Activated CD4-positive, alpha-beta T cell treated with anti-CD3 and anti-CD28 coated beads, Interleukin-2, amount 50 U/mL, for 48 hours (primary cell): ENCODE data around the gene SPIN1.
A peak's percentile ranks its signal among the peaks of the same experiment; 100 is the strongest.
"Not testable (repeated sequence)": the region's sequence is repeated elsewhere in the genome, so short reads cannot be mapped to it uniquely, and the experiment has no call there.

Experiments
- DNase-seq, 2 experiments: peaks; one replicate each; pipeline ENCODE4 v3.0.0-alpha.2; 2020

SPIN1 gene

DNA sequence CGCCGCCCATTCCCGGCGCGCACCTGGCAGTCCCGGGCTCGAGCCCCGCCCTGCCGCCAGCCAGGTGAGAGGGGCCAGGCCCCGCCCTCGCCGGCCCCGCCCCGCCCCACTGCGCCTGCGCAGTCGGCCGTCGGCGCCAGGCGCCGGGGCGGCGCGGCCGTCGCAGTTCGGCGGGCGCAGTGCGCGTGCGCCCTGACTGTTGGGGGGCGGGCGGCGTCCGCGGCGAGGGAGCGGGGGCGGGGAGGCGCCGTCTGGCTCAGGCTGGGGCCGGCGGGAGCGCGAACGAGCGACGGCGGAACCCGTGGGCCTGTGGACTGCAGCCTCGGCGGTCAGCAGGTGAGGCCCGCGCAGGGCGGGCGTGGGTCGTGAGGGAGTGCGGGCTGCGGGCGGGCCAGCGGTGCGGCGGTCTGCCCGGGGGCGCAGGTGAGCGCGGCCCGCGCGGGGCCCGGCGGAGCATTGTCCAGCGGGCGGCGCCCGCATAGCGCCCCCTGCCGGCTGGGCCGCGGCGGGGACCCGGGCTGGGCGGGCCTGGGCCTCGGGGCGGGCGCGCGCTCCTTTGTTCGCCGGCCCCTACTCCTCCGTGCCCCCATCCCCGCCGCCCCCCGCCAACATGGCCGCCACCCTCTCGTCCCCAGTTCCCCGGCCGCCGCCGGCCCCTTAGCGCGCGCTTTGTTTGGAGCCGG is at the start of gene SPIN1:
Gene SPIN1 (plus strand): TSS at position 242 of the 683 bp plus-strand sequence. CDS start 38,096 bp downstream, outside the sequence.
- peak; percentile 79 to 80 for DNase-seq

DNA sequence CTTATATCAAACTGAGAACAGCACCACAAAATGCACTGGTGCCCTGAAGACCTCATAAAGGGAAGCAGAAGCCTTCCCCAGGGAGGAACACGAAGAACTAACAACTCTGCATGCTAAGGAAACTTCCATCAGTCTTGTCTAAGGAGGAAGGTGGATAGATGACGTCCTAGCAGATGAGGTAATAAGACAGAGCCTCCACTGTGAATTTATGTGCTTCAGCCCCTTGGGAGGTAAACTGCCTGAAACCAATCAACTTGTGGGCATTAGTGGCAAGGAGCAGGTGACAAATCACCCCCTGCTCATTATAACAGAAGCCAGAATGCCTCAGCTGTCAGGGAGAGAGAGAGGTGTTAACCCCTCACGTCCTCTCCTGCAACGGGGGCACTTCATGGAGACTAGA is 48.9 kb upstream of the SPIN1 start:
- no peak for DNase-seq

DNA sequence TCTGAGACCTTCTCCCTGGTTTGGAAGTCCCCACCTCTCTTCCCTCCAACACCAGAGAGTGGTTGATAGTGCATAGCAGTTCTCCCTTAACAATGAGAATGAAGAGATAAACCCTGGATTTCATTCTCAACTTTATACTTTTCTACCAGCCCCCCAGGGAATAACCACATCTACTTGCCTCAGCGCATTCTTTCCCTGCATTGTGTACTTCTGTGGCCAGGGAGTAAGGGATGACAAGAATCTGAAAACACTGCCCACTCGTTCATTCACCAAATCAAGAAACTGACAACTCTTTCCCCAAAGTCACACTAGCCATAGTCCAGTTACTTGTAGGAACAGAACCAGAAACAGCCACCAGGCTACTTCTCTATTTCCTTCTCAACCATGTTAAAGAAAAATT is 46.0 kb upstream of the SPIN1 start:
- DNase-seq, result no peak

DNA sequence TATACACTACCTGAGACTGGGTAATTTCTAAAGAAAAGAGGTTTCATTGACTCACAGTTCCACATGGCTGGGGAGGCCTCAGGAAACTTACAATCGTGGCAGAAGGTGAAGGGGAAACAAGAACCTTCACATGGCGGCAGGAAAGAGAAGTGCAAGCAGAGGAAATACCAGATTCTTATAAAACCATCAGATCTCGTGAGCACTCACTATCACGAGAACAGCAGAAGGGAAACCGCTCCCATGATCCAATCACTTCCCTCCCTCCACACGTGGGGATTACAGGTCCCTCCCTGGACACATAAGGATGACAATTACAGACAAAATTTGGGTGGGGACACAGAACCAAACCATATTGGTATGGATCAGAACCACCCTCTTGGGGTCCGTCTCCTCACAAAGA is 44.2 kb upstream of the SPIN1 start:
- peak in 1 of 2 experiments; percentile 8 for DNase-seq

DNA sequence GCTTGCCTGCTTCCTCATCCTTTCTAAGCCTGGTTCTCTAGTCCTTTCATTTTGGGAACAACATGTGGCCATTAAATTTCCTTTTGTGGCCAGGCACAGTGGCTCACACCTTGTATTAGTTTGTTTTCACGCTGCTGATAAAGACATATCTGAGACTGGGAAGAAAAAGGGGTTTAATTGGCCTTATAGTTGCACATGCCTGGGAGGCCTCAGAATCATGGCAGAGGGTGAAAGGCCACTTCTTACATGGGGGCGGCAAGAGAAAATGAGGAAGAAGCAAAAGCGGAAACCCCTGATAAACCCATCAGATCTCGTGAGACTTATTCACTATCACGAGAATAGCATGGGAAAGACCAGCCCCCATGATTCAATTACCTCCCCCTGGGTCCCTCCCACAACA is 37.9 kb upstream of the SPIN1 start:
- DNase-seq, result not testable (repeated sequence)

DNA sequence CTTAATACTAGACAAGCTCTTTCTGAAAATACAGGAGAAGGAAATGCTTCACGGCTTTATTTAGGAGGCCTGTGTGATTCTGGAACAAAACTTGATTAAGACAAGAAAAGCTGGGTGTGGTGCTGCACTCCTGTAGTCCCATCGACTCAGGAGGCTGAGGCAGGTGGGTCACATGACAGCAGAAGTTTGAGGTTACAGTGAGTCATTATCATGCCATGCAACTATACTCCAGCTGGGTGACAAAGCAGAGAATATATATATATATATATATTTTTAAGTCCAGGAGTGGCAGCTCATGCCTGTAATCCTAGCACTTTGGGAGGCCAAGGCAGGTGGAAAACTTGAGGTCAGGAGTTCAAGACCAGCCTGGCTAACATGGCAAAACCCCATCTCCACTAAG is 33.1 kb upstream of the SPIN1 start:
- no peak for DNase-seq

DNA sequence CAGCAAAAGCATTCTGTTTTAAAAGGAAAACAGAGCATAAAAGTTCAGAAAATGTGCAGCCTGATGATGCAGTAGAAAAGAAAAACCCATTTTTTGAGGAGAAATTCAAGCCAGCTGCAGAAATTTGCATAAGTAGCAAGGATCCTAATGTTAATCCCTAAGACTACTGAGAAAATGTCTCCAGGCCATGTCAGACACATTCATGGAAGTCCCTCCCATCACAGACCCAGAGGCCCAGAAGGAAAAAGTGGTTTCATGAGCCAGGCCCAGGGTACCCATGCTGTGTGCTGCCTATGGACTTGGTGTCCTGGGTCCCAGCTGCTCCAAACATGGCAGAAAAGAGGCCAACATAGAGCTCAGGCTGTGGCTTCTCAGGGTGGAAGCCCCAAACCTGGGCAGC is 31.0 kb upstream of the SPIN1 start:
- not testable (repeated sequence) for DNase-seq

DNA sequence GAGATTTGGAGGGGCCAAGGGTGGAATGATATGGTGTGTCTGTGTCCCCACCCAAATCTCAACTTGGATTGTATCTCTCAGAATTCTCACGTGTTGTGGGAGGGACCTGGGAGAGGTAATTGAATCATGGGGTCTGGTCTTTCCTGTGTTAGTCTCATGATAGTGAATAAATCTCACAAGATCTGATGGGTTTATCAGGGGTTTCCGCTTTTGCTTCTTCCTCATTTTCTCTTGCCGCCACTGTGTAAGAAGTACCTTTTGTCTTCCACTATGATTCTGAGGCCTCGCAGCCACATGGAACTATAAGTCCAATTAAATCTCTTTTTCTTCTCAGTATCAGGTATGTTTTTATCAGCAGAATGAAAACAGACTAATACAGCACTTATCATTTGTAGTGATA is 29.5 kb upstream of the SPIN1 start:
- DNase-seq, result no peak

DNA sequence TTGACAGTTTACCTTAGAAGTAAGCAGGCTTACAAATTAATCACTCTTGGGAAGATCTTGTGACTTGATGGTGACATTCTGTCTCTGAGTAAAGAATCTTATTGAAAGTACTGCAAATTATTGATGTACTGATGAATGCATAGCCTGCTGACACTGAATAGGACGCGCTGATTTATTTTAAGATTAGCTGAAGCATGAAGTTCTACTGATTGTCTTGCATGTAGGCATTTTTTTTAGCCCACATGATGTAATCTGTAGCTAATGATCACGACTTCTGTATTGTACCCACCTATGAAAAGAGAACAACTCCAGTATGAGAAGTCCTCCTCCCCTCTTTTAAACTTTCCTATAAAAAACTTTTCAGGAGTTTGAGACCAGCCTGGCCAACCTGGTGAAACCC is 28.3 kb upstream of the SPIN1 start:
- DNase-seq, result no peak

DNA sequence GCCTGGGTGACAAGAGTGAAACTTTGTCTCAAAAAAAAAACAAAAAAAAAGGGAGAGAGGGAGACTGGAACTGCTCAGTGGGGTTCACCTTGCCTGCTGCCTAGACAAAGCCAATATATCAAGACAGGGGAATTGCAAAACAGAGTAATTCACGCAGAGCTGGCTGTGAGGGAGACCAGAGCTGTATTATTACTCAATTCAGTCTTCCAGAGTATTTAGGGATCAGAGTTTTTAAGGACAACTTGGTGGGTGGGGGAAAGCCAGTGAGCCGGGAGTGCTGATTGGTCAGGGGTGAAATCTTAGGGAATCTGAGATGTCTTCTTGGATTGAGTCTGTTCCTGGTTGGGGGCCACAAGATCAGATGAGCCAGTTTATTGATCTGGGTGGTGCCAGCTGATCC is 25.6 kb upstream of the SPIN1 start:
- no peak for DNase-seq

DNA sequence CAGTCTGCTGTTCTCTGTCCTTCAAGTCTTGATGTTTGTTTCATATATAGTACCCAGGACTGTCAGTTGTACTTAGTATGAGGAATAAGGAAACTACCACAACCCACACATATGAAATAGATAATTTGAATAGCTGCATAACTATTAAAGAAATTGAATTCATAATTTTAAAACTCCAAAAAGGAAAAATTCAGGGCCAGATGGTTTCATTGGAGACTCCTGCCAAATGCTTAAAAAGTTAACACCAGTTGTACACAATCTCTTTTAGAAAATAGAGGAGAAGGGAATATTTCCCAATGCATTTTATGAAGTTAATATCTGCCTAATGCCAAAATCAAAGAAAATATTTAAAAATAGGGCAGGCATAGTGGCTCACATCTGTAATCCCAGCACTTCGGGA is 24.6 kb upstream of the SPIN1 start:
- no peak for DNase-seq

DNA sequence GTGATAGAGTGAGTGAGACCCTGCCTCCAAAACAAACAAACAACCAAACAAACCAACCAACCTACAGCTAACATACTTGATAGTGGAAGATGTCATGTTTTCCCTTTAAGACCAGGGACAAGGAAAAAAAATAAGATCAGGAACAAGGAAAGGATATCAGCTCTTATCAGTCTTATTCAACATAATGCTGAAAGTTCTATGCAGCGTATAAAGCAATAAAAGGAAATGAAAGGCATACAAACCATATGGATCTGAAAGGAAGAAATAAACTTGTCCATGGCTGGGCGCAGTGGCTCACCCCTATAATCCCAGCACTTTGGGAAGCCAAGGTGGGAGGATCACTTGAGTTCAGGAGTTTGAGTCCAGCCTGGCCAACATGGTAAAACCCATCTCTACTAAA is 23.5 kb upstream of the SPIN1 start:
- no peak for DNase-seq

DNA sequence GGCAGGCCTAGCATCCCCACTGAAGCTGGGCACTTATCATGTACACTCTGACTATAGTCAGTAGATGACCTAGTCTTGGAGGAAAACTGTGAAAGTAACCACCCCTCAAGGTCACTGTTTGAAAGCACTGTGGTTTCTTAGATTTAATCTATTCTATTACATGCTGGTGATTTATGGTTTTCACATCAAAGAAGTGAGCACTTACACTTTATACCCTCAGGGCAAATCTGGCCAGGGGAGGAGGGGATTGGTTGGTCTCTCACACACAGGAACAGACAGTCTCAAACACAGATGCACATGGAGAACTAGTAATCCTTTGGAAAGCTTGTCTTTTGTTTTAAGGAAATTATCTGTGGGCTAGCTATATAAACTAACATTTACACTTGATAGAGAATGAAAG is 17.9 kb upstream of the SPIN1 start:
- no peak for DNase-seq

DNA sequence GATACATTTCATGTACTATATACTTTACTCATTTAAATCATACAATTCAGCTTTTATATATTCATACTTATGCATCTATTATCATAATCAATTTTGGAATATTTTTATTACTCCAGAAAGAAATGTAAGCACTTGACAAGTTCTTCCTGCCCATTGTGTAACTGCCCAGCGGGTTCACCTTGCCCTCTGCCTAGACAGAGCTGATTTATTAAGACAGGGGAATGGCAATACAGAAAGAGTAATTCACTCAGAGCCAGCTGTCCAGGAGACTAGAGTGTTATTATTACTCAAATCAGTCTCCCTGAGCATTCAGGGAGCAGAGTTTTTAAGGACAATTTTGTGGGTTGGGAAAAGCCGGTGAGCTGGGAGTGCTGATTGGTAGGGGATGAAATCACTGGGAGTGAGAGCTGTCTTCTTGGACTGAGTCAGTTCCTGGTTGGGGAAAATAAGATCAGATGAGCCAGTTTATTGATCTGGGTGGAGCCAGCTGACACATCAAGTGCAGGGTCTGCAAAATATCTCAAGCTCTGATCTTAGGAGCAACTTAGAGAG is 16.1 kb upstream of the SPIN1 start:
- no peak for DNase-seq

DNA sequence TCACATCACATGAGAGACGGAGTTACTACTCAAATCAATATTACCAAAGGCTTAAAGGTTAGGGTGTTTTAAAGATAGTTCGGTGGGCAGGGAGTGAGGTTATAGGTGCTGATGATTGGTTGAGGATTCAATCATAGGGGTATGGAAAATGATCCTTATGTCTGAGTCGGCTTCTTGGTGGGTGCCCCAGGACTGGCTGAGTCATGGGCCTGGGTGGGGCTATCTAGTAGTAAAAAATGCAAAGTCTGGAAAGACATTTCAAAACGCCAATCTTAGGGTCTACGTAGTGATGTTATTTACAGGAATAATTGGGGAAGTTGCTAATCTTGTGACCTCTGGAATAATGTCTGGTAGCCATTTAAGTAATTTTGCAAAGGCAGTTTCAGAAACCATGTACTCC is 15.2 kb upstream of the SPIN1 start:
- no peak for DNase-seq

DNA sequence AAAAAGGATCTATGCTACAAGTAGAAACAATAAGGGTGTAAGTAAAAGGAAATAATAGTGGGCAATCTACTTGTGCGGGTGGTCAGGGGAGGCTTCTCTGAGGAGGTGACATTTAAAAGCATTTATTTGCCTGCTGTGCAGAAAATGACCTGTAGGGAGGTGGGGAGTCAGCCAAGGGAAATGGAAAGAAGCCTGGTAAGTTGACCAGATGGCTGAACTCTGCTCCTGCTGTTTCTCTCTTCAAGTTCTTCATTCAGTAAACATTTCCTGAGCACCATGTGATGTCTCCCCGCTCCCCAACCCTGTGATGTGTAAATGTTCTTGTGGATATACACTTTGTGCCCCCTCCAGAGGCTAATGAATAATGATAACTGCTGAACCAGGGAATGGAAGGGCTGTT is 9.9 kb upstream of the SPIN1 start:
- DNase-seq, result no peak

DNA sequence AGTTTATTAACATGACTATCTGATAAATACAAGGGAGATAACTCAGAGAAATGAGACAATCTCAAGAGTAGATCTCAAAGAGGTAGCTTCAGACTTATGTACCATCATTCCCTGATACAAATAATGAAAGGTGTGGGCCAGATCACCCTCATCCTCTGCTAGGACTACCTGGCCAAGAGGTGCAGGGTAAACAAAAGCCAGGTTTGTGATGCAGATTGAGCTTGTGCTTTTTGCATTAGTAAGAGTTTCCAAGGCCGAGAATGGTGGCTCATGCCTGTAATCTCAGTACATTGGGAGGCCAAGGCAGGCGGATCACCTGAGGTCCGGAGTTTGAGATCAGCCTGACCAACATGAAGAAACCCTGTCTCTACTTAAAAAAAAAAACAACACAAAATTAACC is 8.9 kb upstream of the SPIN1 start:
- DNase-seq, result no peak

DNA sequence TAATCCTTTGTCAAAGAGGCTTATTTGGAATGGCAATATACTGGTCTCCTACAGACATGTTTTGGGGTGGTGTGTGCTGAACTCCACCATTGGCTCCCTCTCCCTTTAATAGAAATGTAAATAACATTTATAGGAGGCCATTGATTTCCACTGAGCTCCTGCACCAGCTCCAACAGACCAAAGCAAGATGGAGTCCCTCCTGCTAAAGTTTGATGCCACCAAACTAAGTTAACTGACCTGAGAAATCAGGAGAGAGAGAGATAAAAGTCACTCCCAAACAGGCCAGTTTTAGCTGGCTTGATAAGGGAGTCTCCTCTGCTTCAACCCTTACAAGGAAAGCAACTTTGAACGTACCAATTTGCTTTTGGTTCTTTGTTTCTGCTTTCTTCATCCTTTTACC is 8.1 kb upstream of the SPIN1 start:
- no peak for DNase-seq

DNA sequence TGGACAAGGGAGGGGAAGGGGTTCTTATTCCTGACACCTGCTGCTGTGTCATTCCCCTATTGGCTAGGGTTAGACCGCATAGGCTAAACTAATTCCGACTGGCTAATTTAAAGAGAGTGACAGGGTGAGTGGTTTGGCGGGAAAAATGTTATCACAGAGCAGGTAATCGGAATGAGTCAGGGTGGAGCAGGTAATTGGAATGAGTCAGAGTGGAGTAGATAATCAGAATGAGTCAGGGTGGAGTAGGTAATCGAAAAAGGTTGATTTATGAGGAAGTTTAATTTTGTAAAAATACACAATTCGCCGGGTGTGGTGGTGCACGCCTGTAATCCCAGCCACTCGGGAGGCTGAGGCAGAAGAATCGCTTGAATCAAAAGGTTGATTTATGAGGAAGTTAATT is 6.9 kb upstream of the SPIN1 start:
- DNase-seq, result not testable (repeated sequence)

DNA sequence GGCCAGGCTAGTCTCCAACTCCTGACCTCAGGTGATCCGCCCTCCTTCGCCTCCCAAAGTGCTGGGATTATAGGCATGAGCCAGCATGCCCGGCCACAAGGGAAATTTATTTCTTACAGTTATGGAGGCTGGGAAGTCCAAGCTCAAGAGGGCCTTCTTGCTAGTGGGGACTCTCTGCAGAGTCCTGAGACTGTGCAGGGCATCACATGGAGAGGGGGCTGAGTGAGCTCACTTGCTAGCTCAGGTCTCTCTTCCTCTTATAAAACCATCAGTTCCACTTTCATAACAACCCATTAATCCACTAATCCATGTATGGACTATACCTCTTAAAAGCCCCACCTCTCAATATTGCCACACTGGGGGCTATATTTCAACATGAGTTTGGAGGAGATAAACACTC is 5.1 kb upstream of the SPIN1 start:
- no peak for DNase-seq

DNA sequence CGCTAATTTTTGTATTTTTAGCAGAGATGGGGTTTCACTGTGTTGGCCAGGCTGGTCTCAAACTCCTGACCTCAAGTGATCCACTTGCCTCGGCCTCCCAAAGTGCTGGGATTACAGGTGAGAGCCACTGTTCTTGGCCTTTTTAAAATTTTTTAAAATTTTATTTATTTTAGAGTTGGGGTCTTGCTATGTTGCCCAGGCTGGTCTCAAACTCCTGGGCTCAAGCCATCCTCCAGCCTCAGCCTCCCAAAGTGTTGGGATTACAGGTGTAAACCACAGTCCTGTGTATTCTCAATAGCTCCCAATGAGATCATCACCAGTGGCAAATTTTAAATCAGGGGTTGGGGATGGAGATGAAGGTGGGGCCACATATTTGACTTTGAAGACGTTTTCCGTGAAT is 2.1 kb upstream of the SPIN1 start:
- DNase-seq, result not testable (repeated sequence)

DNA sequence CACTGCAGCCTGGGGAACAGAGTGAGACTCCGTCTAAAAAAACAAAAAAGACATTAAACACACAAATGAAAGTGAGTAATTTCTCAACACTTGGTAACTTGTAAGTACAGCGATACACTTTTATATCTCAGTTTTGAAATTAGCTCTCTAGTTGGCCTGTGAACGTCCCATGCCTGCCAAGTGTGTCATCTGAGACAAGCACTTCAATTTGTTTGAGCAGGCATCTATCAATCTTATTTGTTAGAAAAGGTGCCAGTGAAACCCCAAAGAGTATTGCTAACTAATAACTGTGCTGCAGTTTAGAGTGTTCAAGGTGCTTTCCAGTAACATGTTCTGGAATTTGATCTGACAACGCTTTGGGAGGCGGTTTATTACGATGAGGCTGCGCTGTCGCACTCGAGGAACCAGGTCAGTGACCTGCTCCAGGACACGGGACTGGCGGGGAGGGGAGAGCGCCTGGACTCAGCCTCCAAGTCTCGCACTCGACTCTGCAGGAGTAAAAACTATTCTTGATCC is 1.1 kb upstream of the SPIN1 start:
- peak in 1 of 2 experiments; percentile 18 for DNase-seq

DNA sequence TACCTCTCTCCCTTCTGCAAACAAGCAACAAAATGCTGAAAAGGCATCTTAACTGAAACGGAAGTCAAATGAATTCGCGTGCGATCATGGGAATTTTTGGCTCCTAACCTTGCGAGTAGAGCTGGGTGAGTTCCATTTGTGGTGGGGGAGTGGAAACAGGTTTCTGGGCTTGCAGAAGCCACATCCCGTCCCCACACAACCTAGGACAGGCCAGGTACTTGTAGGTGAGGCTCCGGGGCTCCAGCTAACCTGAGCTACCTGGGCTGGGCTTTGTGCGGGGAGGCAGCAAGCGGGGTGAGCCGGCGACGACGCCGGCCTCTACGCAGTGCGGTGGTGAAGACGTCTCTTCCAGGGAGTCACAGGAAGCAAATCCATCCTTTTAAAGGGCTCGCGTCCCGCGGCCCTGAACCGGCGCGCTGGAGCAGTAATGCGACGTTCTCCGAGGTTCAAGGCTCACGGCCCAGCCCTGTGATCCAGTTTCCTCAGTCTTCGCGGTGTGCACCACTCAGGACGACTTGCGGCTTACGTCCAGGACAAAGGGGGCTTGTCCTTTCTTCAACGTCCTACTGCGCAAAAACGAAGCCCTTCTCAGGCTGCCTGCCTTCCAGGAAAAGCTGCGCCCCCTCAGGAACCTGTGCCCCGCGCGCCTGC is 567 bp upstream of the SPIN1 start:
- peak; percentile 21 to 37 for DNase-seq

DNA sequence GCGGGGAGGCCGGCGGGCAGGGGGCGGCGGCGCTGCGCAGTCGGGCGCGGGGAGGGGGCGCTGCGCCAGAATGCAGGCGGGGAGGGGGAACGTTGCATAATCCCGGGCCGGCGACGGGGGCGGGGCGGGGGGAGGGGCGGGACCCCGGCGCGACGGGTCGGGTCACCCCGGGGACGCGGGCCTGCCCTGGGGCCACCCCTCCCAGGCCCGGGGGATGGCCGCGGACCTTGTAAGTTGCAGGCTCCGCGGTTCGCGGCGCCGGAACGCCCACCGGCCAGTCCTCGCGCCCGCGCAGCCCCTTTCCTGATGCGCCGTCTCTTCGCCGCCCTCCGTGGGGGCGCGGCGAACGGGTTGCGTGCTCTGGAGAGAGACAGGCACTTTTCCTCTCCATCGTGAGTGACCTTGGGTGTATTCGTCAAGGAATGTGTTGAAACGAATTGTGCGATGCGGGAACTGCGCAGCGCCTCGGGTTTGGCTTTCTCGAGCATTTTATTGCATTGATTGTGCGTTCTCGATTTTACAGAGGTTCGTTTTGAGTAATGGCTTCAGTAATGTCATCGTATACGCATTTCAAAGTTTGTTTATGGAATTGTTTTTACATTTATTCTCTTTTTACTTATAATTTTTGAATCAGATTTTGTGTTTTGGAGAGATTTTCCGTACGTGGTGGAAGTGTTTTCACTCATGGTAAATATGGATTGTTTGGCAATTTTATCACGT is 802 bp downstream of the SPIN1 start:
- DNase-seq, result peak; percentile 46 to 50
